ENCODE measurements around the gene ABHD8.

DNA sequence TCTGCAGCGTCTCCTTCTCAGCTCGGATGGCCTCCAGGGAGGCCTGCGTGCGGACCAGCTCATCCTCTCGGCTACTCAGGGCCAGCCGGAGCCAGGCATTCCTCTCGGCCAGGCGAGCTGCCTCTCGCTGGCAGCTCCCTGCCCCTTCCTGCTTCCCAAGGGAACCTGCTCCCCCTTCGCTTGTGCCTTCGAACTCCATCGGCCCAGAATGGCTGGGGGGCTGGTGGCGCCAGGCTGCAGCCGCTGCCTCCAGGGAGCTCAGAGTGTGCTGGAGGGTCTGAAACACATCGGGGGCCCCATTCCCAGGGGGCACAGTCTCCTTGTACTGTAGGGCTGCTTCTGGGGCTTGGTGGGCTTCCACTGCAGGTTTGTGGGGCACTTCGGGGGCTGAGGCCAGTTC lies 40.7 kb downstream of the ABHD8 start:
- TF ChIP-seq ZNF416 (CRISPR knock-in tag; IDR thresholded peaks at IDR 0.05) (no peak), JUN (CRISPR knock-in tag; IDR thresholded peaks at IDR 0.05) (no peak), NR2C2 (CRISPR knock-in tag; IDR thresholded peaks at IDR 0.05) (no peak), KAT7 (CRISPR knock-in tag; IDR thresholded peaks at IDR 0.05; ENCODE audit: borderline replicate concordance) (no peak), ELF4 (CRISPR knock-in tag; IDR thresholded peaks at IDR 0.05; ENCODE audit: low read depth) (no peak), ESRRA (CRISPR knock-in tag; IDR thresholded peaks at IDR 0.05; ENCODE audit: borderline replicate concordance) (no peak), NFYB (CRISPR knock-in tag; conservative IDR thresholded peaks at IDR 0.05; ENCODE audit: low read depth) (no peak)
- TF ChIP-seq, protein P1, sequence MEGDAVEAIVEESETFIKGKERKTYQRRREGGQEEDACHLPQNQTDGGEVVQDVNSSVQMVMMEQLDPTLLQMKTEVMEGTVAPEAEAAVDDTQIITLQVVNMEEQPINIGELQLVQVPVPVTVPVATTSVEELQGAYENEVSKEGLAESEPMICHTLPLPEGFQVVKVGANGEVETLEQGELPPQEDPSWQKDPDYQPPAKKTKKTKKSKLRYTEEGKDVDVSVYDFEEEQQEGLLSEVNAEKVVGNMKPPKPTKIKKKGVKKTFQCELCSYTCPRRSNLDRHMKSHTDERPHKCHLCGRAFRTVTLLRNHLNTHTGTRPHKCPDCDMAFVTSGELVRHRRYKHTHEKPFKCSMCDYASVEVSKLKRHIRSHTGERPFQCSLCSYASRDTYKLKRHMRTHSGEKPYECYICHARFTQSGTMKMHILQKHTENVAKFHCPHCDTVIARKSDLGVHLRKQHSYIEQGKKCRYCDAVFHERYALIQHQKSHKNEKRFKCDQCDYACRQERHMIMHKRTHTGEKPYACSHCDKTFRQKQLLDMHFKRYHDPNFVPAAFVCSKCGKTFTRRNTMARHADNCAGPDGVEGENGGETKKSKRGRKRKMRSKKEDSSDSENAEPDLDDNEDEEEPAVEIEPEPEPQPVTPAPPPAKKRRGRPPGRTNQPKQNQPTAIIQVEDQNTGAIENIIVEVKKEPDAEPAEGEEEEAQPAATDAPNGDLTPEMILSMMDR (IDR thresholded peaks at IDR 0.05) = no peak
- TF ChIP-seq, protein P2, sequence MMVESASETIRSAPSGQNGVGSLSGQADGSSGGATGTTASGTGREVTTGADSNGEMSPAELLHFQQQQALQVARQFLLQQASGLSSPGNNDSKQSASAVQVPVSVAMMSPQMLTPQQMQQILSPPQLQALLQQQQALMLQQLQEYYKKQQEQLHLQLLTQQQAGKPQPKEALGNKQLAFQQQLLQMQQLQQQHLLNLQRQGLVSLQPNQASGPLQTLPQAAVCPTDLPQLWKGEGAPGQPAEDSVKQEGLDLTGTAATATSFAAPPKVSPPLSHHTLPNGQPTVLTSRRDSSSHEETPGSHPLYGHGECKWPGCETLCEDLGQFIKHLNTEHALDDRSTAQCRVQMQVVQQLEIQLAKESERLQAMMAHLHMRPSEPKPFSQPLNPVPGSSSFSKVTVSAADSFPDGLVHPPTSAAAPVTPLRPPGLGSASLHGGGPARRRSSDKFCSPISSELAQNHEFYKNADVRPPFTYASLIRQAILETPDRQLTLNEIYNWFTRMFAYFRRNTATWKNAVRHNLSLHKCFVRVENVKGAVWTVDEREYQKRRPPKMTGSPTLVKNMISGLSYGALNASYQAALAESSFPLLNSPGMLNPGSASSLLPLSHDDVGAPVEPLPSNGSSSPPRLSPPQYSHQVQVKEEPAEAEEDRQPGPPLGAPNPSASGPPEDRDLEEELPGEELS (CRISPR knock-in tag; IDR thresholded peaks at IDR 0.05) = no peak
- TF ChIP-seq, protein P3, sequence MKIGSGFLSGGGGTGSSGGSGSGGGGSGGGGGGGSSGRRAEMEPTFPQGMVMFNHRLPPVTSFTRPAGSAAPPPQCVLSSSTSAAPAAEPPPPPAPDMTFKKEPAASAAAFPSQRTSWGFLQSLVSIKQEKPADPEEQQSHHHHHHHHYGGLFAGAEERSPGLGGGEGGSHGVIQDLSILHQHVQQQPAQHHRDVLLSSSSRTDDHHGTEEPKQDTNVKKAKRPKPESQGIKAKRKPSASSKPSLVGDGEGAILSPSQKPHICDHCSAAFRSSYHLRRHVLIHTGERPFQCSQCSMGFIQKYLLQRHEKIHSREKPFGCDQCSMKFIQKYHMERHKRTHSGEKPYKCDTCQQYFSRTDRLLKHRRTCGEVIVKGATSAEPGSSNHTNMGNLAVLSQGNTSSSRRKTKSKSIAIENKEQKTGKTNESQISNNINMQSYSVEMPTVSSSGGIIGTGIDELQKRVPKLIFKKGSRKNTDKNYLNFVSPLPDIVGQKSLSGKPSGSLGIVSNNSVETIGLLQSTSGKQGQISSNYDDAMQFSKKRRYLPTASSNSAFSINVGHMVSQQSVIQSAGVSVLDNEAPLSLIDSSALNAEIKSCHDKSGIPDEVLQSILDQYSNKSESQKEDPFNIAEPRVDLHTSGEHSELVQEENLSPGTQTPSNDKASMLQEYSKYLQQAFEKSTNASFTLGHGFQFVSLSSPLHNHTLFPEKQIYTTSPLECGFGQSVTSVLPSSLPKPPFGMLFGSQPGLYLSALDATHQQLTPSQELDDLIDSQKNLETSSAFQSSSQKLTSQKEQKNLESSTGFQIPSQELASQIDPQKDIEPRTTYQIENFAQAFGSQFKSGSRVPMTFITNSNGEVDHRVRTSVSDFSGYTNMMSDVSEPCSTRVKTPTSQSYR (CRISPR knock-in tag; IDR thresholded peaks at IDR 0.05) = no peak
- TF ChIP-seq, protein P4, sequence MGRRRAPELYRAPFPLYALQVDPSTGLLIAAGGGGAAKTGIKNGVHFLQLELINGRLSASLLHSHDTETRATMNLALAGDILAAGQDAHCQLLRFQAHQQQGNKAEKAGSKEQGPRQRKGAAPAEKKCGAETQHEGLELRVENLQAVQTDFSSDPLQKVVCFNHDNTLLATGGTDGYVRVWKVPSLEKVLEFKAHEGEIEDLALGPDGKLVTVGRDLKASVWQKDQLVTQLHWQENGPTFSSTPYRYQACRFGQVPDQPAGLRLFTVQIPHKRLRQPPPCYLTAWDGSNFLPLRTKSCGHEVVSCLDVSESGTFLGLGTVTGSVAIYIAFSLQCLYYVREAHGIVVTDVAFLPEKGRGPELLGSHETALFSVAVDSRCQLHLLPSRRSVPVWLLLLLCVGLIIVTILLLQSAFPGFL (CRISPR knock-in tag; IDR thresholded peaks at IDR 0.05; ENCODE audit: borderline replicate concordance) = no peak

All from WTC11 (cell line).